Fibroblast of lung (primary cell): ENCODE data around the gene GTF2F2.

Experiments
- CTCF ChIP-seq, 2 donors: IDR thresholded peaks in 1 of 2; conservative IDR thresholded peaks in 1 of 2; 1 replicate in 1 of 2; 2 replicates in 1 of 2; pipeline ENCODE4 v1.5.1; 2011 to 2012; ENCODE audit warnings: low read length in 2 of 2, control low read depth in 1 of 2, inconsistent platforms in 1 of 2, low read depth in 1 of 2, mild to moderate bottlenecking in 1 of 2
- EZH2 ChIP-seq: IDR thresholded peaks from 2 replicates; pipeline ENCODE4 v1.5.1; 2012; ENCODE audit warnings: low read length, control low read depth, mild to moderate bottlenecking; ENCODE audit errors: missing control alignments

GRCh38 chr13:45109102-45109720 lies 11.1 kb upstream of the GTF2F2 start:
- TF ChIP-seq CTCF (conservative IDR thresholded peaks at IDR 0.05 in 1 of 2, IDR thresholded peaks at IDR 0.05 in 1 of 2; ENCODE audit: low read depth in 1 of 2, low read length in 2 of 2) = no peak
- no peak for TF ChIP-seq EZH2
